Breast epithelium (tissue), 4 donors: ENCODE results near the gene SDC1. TPM values are rescaled to one million over a fixed set of nuclear protein-coding genes. Genes with fewer than 3 reads are reported as not detected.
"Not testable (repeated sequence)": the region's sequence is repeated elsewhere in the genome, so short reads cannot be mapped to it uniquely, and the experiment has no call there.

Experiments used
- DNase-seq, 2 donors: peaks; one replicate each; pipeline ENCODE4 v3.0.0-alpha.2; 2019; ENCODE audit warnings: low spot score in 2 of 2
- H3K27ac ChIP-seq, 2 donors: fragments of 200-600 bp; sonication (generic) in 1 of 2; one replicate each; pipeline ENCODE4 v1.5.1; 2016 to 2019; ENCODE audit warnings: mild to moderate bottlenecking in 1 of 2
- H3K27me3 ChIP-seq, 2 donors: fragments of 200-600 bp; sonication (generic) in 1 of 2; one replicate each; pipeline versions ENCODE4 v1.5.1 to v1.6.0; 2017 to 2019; ENCODE audit warnings: control low read depth in 1 of 2, mild to moderate bottlenecking in 1 of 2
- H3K36me3 ChIP-seq: fragments of 200-600 bp; one replicate; pipeline ENCODE4 v1.5.1; 2019
- H3K4me1 ChIP-seq, 2 donors: fragments of 200-600 bp; sonication (generic); one replicate each; pipeline ENCODE4 v1.5.1; 2016 to 2019; ENCODE audit warnings: control low read depth in 1 of 2
- H3K4me3 ChIP-seq, 3 donors: fragments of 200-600 bp; sonication (generic); 1 replicate in 2 of 3; 2 replicates in 1 of 3; pipeline ENCODE4 v1.5.1; 2016 to 2019; ENCODE audit warnings: mild to moderate bottlenecking in 3 of 3, moderate library complexity in 2 of 3
- H3K9me3 ChIP-seq, 2 donors: fragments of 200-600 bp; sonication (generic) in 1 of 2; one replicate each; pipeline ENCODE4 v1.5.1; 2016 to 2019; ENCODE audit warnings: control low read depth in 1 of 2
- POLR2A ChIP-seq: fragments of 450-650 bp; IDR thresholded peaks from one replicate; pipeline ENCODE4 v1.6.1; 2016; ENCODE audit warnings: antibody characterized with exemption, mild to moderate bottlenecking, moderate library complexity
- POLR2AphosphoS5 ChIP-seq, 3 donors: sonication (generic); formaldehyde crosslinking; IDR thresholded peaks; one replicate each; pipeline ENCODE4 v1.6.1; 2017; ENCODE audit warnings: antibody characterized with exemption in 3 of 3
- intact Hi-C: fragments of 100-400 bp; cut with DNase I; formaldehyde crosslinking; loops from one replicate; pipeline ENCODE4 v1.15.1; 2023; ENCODE audit warnings: low total_unique reads
- total RNA-seq, 3 donors: library from RNA; depleted of rRNA; stranded (reverse); fragments of >200 nt; gene quantifications; one replicate each; pipeline ENCODE4 v1.1.0, GENCODE V29; 2016
- TF ChIP-seq, protein P1 (sequence below), 3 donors: fragments of 450-650 bp; IDR thresholded peaks; one replicate each; pipeline ENCODE4 v1.5.1; 2016 to 2017; ENCODE audit warnings: antibody characterized with exemption in 3 of 3, mild to moderate bottlenecking in 3 of 3, moderate library complexity in 3 of 3

SDC1 gene
- total RNA-seq, 3 donors from 2014 or later: 2.6 to 51.8 (median 38.7) TPM

DNA sequence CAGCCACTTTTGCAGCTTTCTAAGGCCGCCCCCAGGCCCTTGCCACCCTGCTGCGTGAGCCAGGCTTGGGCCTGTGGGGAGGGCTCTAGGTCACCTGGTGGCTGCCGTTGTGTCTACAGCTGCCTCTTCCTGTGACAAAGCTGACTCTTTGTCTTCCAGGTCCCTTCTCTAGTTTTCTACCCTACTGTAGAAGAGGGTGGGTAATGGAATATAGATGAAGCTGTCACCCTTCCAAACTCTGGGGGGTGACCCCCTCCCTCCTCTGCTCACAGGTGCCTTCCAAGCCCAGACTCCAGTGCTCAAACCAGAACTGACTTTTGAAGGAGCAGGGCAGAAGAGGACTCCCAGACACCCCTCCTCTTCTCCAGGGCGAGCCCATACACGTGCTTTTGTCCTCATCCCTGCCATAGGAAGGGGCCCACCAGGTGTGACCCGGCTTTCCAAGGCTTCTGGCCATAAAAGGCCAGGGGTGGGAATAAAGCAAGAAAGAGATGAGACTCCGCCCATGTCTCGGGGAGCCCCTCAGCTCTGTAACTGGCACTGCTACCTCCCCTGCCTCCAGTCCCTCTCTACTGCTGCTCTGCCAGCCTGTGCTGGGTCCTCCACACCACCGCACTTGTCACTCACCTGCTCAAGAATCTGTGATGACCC lies 17.9 kb upstream of the SDC1 start:
- intact Hi-C loops: no loop called here
- no peak overlapping the region for H3K27ac ChIP-seq

DNA sequence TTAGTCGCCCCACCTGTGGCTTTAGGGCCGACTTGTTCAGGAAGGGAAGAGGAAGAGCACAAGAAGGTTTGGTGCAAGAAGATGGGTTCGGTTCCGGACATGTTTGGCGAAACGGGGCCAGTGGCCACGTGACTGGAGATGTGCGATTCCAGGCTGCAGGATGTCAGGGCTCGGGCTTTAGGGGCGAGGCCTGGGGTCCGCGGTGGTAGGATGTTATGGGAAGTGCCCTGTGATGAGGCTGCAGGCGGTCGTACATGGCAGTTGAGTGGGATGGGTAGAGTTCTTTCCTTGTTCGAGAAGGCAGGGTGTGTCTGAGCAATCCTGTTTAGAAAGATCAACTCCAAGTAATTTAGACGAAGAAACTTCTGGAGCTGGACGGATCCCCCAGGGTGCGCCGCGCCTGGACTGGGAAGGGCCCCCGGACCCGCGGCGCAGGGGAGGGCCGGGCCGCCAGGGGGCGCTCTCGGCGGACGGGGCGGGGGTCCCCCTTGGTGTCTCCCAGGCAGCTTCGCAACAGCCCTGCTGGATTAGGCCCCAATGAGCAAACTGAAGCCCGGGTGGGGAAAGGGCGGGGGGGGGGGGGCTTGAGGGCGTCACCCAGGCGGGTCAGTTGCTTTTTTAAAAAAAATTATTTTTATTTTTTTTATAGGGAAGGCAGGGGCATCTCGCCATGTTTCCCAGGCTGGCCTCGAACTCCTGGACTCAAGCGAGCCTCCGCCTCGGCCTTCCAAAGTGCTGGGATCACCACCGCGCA lies 17.2 kb upstream of the SDC1 start:
- TF ChIP-seq POLR2A (no peak), POLR2AphosphoS5 (IDR thresholded peaks at IDR 0.05) (no peak)
- TF ChIP-seq, protein P1, sequence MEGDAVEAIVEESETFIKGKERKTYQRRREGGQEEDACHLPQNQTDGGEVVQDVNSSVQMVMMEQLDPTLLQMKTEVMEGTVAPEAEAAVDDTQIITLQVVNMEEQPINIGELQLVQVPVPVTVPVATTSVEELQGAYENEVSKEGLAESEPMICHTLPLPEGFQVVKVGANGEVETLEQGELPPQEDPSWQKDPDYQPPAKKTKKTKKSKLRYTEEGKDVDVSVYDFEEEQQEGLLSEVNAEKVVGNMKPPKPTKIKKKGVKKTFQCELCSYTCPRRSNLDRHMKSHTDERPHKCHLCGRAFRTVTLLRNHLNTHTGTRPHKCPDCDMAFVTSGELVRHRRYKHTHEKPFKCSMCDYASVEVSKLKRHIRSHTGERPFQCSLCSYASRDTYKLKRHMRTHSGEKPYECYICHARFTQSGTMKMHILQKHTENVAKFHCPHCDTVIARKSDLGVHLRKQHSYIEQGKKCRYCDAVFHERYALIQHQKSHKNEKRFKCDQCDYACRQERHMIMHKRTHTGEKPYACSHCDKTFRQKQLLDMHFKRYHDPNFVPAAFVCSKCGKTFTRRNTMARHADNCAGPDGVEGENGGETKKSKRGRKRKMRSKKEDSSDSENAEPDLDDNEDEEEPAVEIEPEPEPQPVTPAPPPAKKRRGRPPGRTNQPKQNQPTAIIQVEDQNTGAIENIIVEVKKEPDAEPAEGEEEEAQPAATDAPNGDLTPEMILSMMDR (IDR thresholded peaks at IDR 0.05): no peak
- Histone ChIP-seq H3K36me3 (no peaks in the 10 kb centered on the region), H3K27me3 (no peaks in the 10 kb centered on the region), H3K4me3 (no peak overlapping the region), H3K27ac (no peak overlapping the region), H3K4me1 (no peaks in the 10 kb centered on the region), H3K9me3 (no peaks in the 10 kb centered on the region)
- intact Hi-C loops: no loop called here
- DNase-seq: no peak

More for the DNA sequence above, 17.9 kb upstream of the SDC1 start:
- H3K4me3 ChIP-seq: no peak overlapping the region
- no peaks in the 10 kb centered on the region for H3K27me3 ChIP-seq
- H3K36me3 ChIP-seq: no peaks in the 10 kb centered on the region
- TF ChIP-seq, protein P1 (IDR thresholded peaks at IDR 0.05): no peak
- TF ChIP-seq POLR2AphosphoS5 (IDR thresholded peaks at IDR 0.05): no peak
- TF ChIP-seq POLR2A: no peak
- H3K9me3 ChIP-seq: no peaks in the 10 kb centered on the region
- no peak for DNase-seq
- H3K4me1 ChIP-seq: no peaks in the 10 kb centered on the region

DNA sequence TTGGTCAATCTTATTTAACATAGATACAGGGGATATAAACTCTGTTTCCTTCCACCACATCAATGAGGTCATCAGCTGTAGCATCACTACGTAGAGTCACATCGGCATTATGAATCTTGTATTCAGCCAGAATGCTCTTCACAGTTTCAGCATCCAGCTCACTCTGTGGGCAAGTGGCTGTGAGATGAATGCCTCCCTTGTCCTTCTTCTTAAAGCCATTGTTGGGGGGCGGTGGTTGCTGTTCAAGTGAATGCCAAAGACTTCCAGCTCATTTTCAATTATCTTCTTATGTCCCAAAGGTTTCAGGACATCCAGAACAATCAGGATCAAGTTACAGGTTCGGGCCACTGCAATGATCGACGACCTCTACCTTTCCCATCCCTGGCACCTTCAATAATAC lies 15.4 kb upstream of the SDC1 start:
- DNase-seq, H3K4me3 ChIP-seq, H3K27me3 ChIP-seq, H3K4me1 ChIP-seq, H3K27ac ChIP-seq, H3K36me3 ChIP-seq, H3K9me3 ChIP-seq, intact Hi-C loops: not testable (repeated sequence)

DNA sequence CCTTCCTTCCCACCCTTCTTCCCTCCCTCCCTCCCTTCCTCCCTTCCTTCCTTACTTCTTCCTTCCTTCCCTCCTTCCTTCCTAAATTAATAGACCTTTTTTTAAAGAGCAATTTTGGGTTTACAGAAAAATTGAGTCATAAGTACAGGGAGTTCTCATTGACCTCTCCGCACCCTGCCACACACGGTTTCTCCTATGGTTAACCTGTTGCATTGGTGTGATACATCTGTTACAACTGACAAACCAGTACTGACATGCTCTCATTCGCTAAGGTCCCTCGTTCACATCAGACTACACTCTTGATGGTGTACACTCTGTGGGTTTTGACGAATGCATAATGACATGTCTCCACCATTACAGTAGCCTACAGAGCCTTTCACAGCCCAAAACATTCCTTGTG lies 11.6 kb upstream of the SDC1 start:
- Histone ChIP-seq H3K4me3 (no peak overlapping the region), H3K27ac (no peak overlapping the region), H3K27me3 (no peaks in the 10 kb centered on the region), H3K9me3 (no peaks in the 10 kb centered on the region), H3K4me1 (no peaks in the 10 kb centered on the region), H3K36me3 (no peaks in the 10 kb centered on the region)
- DNase-seq: no peak
- TF ChIP-seq POLR2A (no peak), POLR2AphosphoS5 (IDR thresholded peaks at IDR 0.05) (no peak)
- TF ChIP-seq, protein P1 (IDR thresholded peaks at IDR 0.05): no peak
- intact Hi-C loops: no loop called here

DNA sequence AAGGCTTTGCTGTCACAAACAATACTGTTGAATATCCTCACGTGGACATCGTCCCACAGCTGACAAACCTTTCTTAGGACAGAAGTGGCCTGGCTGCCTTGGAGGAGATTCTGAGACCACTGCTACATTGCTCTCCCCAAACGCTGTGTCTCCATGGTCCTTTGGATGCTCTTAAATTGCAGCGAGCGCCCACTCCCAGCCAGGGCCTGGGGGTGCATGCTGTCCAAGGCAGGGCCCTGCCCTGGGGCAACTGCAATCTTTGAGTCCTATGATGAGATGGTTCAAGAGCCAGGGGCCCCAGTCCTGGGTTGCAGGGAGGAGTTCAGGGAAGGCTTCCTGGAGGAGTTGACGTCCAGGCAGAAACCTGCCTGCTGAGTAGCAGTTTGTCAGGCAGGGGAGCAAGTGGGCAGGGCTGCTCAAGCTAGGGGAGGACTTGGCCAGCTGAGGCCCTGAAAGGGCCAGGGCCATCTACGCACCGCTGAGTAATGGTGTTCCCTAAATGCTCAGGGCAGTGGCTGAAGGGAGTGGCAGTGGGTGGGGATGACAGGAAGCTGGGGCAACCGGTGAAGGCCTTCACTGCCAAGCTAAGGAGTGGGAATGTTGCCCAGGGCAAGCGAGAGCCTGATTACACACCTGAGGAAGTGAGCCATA lies 10.8 kb upstream of the SDC1 start:
- DNase-seq: no peak
- H3K4me3 ChIP-seq: no peak overlapping the region
- no peak for TF ChIP-seq POLR2AphosphoS5 (IDR thresholded peaks at IDR 0.05)
- no peak for TF ChIP-seq POLR2A
- TF ChIP-seq, protein P1 (IDR thresholded peaks at IDR 0.05): no peak
- intact Hi-C loops: no loop called here
- no peaks in the 10 kb centered on the region for H3K27me3 ChIP-seq
- H3K4me1 ChIP-seq: peaks cover 0 to 3% of the 10 kb centered on the region in 2 donors
- H3K9me3 ChIP-seq: no peaks in the 10 kb centered on the region
- H3K36me3 ChIP-seq: no peaks in the 10 kb centered on the region
- peak overlapping the region in 1 of 2 donors; percentile 14 for H3K27ac ChIP-seq

DNA sequence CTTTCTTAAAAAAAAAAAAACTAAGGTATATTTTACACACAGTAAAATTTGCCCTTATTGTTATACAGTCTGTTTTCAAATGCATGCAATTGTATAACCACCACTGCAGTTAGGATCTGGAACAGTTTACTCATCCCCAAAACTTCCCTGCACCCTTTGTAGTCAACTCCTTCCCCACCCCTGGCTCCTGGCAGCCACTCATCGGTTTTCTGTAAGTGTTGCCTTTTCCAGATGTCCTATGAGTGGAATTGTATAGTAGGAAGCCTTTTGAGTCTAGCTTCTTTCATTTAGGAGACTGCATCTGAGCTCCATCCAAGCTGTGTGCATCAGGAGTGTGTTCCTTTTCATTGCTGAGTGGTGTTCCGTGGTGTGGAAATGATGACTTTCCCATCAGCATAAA lies 9.7 kb upstream of the SDC1 start:
- H3K27me3 ChIP-seq, H3K9me3 ChIP-seq, H3K4me3 ChIP-seq, H3K36me3 ChIP-seq, DNase-seq, H3K27ac ChIP-seq, H3K4me1 ChIP-seq, intact Hi-C loops: not testable (repeated sequence)
